D721Med (cell line): ENCODE measurements around the gene TYMP.

Source experiments
- DNase-seq: peaks from one replicate; pipeline ENCODE4 v3.0.0; 2011; ENCODE audit warnings: low spot score; ENCODE audit not compliant: insufficient read length
- FAIRE-seq: peaks from 2 replicates; lab custom pipeline; 2011; peaks lifted over from hg19 to GRCh38; lab: Jason Lieb, UNC
- TF ChIP-seq, protein P1 (sequence below): IDR thresholded peaks from 2 replicates; pipeline ENCODE4 v1.5.1; 2012; ENCODE audit warnings: mild to moderate bottlenecking, control low read depth; ENCODE audit not compliant: insufficient read depth; ENCODE audit errors: missing control alignments

The TYMP gene

DNA sequence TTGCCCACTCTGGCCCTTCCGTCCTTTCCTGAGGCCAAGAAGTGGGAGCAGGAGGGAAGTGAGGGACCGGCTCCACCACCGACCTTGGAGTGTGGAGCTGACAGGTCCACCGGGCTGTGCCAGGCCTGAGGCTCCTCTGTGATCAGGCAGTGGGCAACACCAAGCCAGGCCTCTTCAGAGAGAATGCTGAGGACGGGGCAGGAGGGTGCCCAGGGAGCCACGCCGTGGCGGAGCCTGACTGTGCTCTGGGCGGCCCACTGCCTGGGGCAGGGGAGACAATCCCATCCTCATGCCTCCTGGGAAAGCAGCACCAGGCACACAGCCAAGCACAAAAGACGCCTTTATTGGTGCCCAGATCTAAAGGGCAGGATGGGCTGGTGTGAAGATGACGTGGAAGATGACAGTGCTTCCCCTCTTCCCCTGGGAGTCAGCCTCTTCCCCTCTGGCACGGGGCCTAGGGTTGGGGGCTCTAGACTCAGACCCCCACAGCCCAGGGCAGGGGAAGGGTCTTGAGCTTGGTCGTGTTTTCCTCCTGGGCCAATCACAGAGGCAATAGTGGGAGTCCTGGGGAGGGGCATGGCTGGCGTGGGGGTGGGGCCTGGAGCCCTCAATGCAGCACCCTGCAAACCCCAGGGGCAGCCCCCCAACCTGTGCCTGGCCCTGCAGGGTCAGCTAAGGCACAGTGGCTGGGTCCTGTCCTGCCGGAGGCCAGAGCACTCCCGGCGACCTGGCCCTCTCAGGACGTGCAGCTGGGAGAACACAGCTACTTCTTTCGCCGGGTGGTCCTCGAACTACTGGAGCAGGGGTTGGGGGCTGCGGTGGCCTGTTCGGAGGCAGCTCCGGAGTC lies 27.0 kb downstream of the TYMP start:
- TF ChIP-seq, protein P1, sequence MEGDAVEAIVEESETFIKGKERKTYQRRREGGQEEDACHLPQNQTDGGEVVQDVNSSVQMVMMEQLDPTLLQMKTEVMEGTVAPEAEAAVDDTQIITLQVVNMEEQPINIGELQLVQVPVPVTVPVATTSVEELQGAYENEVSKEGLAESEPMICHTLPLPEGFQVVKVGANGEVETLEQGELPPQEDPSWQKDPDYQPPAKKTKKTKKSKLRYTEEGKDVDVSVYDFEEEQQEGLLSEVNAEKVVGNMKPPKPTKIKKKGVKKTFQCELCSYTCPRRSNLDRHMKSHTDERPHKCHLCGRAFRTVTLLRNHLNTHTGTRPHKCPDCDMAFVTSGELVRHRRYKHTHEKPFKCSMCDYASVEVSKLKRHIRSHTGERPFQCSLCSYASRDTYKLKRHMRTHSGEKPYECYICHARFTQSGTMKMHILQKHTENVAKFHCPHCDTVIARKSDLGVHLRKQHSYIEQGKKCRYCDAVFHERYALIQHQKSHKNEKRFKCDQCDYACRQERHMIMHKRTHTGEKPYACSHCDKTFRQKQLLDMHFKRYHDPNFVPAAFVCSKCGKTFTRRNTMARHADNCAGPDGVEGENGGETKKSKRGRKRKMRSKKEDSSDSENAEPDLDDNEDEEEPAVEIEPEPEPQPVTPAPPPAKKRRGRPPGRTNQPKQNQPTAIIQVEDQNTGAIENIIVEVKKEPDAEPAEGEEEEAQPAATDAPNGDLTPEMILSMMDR, result no peak
- no peak for DNase-seq
- no peak for FAIRE-seq

DNA sequence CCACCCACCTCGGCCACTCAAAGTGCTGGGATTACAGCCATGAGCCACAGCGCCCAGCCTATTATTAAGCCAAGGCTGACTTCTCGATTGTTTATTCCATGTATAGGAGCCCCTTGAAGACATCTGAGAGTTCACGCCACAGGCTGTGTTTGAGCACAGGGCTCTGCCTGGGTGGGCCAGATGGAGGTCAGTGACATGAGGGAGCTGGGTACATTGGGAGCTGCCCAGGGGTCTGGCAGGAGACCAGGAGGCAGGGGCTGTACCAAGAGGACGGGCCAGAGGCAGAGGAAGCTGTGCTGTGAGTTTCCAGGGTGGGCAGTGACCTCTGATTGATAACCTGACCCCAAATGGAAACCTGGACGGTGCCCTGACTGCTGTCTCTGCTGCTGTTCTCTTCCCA lies 27.7 kb downstream of the TYMP start:
- TF ChIP-seq, protein P1, result no peak
- no peak for DNase-seq
- FAIRE-seq, result no peak

DNA sequence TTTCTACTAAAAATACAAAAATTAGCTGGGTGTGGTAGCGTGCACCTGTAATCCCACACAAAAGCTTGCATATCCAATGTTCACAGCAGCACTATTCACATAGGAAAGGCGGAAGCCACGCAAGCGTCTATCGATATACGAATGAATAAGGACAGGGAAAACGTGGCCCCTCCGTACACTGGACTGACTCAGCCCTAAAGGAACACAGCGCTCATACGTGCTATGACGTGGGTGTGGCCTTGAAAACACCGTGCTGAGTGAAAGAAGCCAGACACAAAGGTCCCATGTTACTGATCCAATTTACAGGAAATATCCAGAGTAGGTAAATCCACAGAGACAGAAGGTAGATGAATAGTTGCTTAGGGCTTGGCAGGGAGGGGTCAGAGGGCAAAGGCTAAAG lies 29.4 kb downstream of the TYMP start:
- TF ChIP-seq, protein P1, result no peak
- no peak for FAIRE-seq

DNA sequence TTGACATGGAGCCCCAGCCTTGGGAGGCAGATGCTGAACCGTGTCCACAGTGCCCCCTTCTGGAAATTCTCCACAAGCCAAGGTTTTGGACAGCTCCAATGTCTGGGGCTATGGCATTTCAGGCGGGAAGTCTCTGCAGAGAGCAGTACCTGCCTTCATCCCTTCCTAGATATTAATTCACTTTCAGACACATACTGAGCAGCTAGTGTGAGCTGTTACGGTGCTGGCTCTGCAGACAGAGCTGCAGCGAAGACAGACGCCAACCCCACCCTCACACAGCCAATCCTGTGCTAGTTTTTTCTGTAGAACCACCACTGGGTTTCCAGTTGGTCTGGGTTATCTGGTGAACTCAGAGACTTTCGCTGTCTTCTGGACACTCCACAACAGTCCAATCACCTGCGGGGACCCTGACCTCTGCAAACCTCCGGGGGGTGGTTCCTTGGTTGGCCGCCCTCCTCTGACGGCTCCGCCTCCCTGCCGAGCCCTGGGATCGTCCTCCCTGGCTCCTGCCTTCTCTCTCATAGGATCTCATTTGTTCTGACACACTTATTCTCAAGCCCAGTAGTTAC lies 31.4 kb downstream of the TYMP start:
- FAIRE-seq (no peak), DNase-seq (no peak)
- TF ChIP-seq, protein P1, result peak; percentile 63

More for the DNA sequence above, 29.4 kb downstream of the TYMP start:
- no peak for DNase-seq

DNA sequence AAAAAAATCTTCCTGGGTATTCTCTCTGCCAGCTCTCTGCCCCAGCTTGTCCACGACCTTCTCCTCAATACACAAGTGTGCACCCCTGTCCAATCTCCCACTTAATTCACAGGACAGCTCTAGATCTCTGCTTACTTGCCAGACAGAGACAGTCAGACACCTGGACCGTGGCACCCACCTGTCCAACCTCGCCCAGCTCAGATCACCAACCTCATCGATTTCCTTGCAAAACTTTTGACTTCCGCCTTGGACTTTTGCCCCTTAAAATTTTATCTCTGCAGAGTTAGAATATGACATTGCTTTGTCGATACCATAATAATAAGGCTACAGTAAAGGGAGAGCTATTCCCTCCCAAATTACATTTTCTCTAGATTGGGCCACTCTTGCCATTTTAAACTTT lies 32.7 kb downstream of the TYMP start:
- DNase-seq (no peak), FAIRE-seq (no peak)
- TF ChIP-seq, protein P1, result no peak

DNA sequence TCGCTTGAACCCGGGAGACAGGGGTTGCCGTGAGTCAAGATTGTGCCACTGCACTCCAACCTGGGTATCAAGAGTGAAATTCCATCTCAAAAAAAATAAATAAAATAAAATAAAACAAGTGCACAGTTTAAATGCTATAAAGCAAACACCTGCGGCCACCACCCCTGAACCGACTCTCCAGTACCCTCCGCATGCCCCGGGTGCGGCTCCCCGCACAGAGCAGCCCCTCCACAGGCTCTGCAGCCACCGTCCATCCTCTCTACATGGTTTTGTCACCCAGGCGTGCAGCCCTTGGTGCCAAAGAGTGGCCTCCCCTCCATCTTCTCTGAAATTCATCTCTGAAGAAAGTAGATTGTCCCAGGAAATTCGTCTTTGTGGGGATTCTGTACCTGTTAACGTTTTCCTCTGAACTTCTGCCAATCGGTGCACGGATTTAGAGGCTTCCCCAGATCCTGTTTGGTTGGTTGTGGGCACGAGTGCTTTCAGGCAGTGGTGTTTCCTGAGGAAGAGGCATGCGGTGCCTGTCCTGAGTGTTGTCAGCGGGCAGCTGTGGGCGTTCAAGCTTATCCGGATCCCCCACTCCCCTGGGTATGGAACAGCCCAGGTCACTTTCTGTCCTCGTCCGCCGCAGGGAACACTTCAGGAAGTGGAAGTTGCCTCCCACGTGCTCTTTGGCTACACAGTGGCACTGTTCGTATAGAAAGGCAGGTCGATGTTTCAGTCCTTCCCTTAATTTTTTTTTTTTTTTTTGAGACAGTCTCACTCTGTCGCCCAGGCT lies 39.1 kb downstream of the TYMP start:
- TF ChIP-seq, protein P1, result no peak
- DNase-seq (no peak), FAIRE-seq (no peak)
